HG02610 (cell line): ENCODE results near the gene TIGD3.

Source experiments
- ATAC-seq: cut with Tn5 transposase; IDR thresholded peaks from one replicate; pipeline ENCODE4 v1.9.1; 2021; ENCODE audit warnings: mild to moderate bottlenecking, moderate library complexity; ENCODE audit not compliant: unreplicated experiment

TIGD3 gene, protein sequence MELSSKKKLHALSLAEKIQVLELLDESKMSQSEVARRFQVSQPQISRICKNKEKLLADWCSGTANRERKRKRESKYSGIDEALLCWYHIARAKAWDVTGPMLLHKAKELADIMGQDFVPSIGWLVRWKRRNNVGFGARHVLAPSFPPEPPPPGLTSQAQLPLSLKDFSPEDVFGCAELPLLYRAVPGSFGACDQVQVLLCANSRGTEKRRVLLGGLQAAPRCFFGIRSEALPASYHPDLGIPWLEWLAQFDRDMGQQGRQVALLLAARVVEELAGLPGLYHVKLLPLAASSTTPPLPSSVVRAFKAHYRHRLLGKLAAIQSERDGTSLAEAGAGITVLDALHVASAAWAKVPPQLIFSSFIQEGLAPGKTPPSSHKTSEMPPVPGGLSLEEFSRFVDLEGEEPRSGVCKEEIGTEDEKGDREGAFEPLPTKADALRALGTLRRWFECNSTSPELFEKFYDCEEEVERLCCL

DNA sequence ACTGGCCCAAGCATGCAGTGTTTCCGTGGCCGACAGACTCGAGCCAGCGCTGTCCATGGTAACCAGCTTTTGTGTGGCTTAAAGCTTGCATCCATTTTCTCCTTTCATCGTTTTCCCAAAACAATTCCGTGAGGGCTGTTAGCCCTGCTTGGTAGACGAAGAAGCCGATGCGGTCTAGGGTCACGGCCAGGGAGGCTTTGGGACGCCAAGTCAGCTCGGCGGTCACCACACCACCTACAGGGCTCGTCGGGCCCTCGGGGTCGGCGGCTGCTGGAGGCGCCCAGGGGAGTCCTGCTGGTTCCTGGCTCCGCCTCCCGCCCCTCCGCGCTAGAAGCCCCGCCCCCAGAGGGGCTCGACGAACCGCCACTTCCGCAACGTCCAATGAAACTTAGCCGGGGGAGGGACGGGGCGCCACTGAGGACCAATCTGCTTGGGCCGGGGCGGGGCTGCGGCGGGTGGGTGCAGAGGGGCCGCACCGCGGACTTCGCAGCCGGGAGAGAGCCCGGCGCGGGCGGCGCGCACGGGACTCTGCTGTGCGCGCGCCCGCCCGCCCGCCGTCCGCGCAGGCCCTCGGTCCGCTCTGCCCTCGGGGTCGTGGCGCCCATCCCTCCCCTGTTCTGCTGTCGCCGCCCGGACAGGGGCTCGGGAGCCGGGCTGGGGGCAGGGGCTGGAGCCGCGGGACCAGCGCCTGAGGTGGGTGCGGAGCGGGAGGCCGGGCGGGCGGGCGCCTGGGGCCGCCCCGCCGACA is at the start of gene TIGD3:
TSS of gene TIGD3 (plus strand) at position 487 of the 748 bp plus-strand sequence. CDS start 1,058 bp downstream, outside the sequence.
- peak; percentile 82 for ATAC-seq

- no peak for ATAC-seq
Observed at GRCh38 chr11:65305501-65306268, 48.9 kb upstream of the TIGD3 start.

DNA sequence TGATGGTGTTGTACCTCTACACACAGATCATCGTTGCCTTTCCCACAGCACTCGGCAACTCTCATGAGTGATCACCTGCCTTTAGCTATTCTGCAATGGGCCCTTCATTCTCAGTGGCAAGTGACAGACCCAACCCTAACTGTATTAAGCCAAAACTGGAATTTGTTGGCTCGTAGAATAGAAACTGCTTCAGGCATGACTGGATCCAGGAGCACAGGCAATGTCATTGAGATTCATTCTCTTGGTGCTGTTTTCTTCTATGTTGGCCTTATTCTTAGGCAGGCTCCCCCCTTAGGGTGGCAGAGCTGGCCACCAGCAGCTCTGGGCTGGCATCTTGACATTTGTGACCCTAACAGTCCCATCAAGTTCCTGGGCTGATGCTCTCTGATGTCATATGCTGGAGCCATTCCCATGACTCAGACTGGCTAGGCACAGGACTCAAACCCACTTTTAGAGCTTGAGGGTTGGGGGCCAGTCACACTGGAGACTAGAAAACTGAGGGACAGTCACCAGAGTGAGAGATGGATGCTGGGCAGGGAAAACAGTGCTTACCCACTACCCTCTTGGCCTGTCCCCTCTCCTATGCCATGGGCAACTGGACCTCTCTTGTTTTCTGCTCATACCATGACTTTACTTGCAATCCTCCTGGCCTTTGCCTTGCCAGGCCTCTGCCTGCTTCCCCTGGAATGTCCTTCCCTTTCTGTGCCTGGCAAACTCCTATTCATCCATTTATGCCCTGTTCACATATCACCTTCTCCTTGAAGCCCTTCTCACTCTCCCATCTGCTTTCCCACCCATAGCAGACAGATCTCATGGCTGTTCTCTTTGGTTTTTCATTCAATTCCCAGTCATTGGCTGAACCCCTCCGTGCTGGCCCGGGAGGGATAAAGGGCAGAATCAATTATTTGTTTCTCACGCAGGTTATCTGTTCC is 47.0 kb upstream of the TIGD3 start:
- ATAC-seq = no peak

DNA sequence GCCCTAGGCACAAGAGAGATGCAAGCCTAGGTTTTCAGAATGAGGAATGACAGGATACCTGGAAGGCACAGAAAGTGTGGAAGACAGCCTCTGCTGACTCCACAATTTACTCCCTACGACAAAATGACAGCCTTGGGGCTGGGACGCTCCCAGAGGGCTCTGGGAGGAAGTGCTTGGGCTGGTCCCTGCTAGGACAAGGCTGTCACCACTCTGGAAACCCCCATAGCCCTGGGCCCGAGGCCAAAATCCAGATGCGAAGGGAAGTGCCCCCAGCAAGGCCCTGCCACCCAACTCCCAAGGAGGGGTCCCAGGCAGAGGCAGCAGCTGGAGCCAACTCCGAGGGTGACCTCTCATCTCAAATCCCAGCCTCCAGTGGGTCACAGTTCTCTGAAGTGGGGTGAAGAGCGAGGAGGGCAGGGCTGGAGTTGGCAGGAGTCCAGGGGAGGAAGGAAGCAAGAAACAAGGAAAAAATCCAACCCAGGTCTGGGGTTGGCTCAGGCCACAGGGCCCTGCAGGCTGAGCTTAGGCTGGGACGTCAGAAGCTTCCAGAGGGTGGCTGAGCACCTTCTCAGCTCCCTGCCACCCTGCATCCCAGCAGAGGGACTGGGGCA is 46.2 kb upstream of the TIGD3 start:
- no peak for ATAC-seq

GRCh38 chr11:65309006-65309405 is 45.5 kb upstream of the TIGD3 start:
- ATAC-seq = no peak

DNA sequence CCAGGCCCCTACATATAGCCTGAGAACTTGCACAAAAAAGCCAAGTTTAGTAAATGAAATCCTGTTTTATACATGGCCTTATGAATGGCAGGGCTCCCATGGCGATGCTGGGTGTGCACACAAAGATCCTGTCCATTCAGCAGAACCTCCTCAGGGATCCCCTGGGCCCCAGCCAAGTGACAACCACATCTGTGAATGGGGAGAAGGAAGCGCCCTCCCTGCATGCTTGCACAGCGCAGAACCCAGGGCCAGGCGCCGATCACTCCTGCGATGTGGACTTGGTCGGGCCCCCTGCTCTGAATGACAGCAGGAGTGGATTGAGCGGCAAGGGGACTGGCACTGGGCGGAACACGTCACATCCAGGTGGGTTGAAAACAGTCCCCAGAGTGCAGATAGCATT is 44.3 kb upstream of the TIGD3 start:
- no peak for ATAC-seq

- no peak for ATAC-seq
Observed at GRCh38 chr11:65310736-65311135, 43.8 kb upstream of the TIGD3 start.

- no peak for ATAC-seq
Observed at GRCh38 chr11:65311170-65311678, 43.3 kb upstream of the TIGD3 start.

DNA sequence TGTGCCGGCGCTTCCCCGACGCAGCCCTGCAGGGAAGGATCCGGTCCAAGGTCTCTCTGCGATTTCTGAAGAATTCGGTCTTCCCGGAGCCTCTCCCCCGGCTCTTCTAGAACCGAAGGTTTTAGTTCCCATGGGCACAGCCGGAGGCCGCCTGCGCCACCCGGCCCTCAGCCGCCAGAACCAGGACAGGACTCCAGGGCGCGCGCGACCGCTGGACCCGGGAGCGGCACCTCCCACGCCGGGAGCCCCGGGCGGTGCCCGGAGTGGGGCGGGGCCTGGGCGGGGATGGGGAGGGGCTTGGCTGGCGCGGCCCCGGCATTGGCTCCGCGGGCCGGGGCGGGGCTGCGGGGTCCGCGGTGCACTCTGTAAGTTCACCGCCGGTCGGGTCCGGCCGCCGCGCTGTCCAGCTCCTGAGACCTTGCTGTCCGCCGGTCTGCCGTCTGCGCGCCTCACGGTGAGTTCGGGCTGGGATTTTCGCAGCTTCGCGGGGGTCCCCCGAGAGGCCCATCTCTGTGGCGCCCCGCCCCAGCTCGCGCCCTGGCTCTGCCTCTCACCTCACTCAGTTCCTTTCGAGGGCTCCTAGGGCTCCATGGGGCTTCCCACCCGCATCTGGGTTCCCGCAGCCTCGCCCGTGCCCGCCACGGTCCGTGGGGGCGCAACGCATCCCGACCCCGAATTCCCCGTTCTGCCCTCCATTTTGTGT is 39.9 kb upstream of the TIGD3 start, which contains the start of gene CDC42EP2:
TSS of gene CDC42EP2 (plus strand) at position 366 of the 703 bp plus-strand sequence. CDS start 6,033 bp downstream, outside the sequence.
- peak; percentile 72 for ATAC-seq

DNA sequence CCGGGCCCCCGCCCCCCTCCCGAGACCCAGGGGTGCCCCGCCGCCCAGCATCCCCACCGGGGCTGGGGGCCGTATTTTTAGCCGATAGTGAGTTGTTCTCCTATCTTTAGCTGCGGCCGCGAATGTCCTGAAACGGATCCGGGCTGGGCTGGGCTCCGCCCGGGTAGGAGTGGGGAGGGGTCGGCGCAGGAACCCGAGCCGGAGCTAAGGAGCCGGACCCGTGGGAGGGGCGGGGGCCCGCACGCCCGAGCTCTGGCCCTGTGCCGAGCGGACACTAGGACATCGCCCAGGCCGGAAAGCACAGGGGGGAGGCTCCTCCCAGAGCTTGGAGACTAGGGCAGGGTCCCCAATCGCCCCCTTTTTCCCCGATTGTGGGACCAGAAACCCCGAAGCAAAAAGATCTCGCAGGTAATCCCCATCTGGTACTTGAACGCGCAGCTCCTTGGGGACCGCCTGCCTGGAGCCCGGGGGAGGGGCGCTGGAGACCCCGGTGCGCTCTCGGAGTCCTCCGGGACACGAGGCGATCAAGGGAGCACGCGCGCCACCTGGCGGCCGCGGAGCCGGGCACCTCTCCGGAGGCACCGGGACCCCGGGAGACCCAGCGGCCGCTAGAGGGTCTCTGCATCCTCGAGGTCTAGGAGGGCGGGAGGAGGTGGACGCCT is 39.2 kb upstream of the TIGD3 start:
- ATAC-seq = peak; percentile 51

DNA sequence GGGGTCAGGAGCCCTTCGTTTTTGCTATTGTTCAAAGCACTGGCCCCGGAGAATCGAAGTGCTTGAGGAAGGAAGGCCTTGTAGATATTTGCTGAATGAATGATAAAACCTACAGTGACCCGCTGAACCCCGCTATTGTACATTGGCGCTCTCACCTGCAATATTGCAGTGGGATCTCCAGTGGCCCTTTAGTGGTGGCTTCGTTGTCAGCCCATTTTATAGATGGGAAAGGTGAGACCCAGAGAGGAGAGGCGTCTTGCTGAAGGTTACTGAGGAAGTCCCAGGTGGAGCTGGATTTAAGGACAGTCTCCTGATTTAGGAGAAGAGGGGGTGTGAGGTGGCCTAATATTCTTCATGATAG is 38.7 kb upstream of the TIGD3 start:
- ATAC-seq = no peak

GRCh38 chr11:65316227-65317024 is 38.1 kb upstream of the TIGD3 start:
- no peak for ATAC-seq

DNA sequence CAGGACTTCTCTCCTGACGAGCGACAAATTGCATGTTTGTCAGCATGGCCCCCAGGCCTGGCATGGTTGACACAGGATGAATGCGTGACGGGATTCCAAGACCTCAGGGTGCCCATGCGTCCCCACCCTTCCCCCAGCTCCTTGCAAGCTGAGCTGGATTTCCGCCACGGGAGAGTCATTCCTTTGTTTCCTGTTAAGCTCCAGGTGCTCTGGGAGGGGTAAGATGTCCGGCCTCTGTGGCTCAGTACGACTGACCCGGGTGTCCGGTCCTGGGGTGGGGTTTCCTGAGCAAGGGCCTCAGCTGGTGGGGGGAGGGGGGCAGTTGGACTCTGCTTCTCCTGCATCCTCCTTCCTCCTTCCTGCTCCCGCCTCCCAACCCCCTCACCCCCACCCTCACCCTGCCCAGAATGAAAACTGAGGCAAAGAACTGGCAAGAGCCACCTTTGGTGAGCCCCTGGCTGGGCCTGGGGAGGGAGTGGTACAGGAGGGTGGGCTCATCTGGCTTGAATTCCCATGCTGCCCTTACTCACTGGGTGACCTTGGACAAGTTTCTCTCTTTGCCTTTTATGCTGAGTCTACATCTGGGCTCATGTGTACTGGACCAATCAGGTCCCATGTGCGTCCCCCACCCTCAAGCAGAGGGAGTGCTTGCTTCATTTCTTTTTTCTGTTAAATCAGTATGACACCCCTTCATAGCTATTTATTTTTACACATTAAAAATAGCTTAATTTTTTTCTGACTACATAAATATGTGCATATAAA is 37.3 kb upstream of the TIGD3 start:
- no peak for ATAC-seq

GRCh38 chr11:65320386-65321075 is 34.0 kb upstream of the TIGD3 start:
- no peak for ATAC-seq

DNA sequence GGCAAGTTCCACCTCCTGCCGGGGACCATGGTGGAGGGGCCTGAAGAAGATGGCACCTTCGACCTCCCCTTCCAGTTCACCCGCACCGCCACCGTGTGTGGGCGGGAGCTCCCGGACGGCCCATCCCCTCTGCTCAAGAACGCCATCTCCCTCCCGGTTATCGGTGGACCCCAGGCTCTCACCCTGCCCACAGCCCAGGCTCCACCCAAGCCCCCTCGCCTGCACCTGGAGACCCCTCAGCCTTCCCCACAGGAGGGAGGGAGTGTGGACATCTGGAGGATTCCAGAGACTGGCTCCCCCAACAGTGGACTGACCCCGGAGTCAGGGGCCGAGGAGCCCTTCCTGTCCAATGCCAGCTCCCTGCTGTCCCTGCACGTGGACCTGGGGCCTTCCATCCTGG is 33.5 kb upstream of the TIGD3 start:
- no peak for ATAC-seq

DNA sequence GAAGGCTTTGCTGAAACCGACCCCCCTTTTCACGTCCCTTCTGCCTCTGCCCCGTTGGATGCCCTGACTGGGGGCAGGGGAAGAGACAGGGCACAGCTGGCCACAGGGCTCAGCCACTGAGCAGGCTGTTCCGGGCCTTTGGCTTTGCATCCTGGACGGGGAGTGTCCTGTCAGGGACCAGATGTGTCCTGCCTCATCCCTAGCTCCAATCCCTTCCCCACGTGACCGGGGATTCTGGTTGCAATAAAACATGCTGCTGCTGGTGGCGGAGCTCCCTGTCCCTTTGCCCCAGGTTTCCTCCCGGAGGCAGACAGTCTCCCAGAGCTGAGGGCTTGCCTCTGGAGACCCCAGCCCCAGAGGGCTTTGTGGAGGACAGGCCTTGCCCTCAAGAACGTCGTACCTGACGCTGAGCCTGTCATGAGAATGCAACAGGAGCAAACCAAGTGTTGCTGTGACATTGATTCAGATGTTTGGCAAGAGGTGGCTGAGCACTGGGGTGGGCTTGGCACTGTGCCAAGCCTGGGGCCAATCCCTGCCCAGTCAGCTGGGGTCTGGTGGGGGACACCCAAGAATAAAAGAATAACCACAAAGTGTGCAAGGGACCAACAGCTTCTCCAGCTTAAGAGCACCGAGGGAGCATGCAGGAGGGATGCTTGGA is 32.6 kb upstream of the TIGD3 start:
- no peak for ATAC-seq
